ENCODE measurements around the gene MRPL44.
"Not testable (repeated sequence)": the region's sequence is repeated elsewhere in the genome, so short reads cannot be mapped to it uniquely, and the experiment has no call there.

MRPL44 gene

GRCh38 chr2:223936862-223937326 lies 20.4 kb upstream of the MRPL44 start:
- DNase-seq (ENCODE audit: low read depth in 2 of 2), result no peak

DNA sequence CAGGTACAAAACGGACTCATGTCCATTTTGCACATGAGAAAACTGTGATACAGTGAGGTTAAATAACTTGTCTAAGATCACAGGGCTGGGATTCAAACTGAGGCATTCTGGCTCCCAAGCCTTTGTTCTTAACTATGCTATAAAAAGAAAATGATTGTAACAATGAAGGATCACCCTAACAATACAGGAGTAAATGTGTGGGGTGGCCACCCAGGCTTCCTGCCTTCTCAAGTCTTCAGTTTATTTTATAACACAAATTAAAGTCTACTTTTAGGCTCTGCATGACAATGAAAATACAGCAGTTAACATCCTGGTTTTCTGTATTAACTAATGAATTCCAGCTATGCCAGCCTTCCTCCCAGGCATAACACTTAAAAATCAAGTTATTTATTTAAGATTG lies 19.7 kb upstream of the MRPL44 start:
- DNase-seq (ENCODE audit: low read depth in 2 of 2), result no peak

DNA sequence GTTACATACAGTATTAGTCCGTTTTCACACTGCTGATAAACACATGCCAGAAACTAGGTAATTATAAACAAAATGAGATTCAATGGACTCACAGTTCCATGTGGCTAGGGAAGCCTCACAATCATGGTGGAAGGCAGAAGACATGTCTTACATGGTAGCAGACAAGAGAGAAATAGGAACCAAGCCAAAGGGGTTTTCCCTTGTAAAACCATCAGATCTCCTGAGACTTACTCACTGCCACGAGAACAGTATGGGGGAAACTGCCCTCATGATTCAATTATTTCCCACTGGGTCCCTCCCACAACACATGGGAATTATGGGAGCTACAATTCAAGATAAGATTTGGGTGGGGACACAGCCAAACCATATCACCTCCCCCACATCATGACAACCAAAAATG lies 17.8 kb upstream of the MRPL44 start:
- not testable (repeated sequence) for DNase-seq (ENCODE audit: low read depth in 2 of 2)

GRCh38 chr2:223941579-223942277 lies 15.5 kb upstream of the MRPL44 start:
- DNase-seq (ENCODE audit: low read depth in 2 of 2), result peak; percentile 70 to 81

DNA sequence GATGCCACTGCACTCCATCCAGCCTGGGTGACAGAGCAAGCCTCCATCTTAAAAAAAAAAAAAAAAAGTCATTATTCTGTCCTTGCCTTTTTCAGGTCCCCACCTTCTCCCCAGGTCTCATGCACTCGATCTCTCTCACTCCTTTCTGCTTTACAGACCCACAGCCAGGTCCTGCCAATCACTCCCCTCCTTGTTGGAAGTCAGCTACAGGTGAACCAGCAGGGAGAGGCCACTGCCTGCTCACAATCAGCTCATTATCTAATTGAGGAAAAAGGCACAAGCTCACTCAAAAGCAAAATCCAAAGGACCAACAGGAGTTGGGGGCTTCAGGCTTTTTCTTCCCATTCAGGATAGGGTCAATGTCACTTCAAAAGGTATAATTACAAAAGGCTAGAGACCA lies 14.1 kb upstream of the MRPL44 start:
- DNase-seq (ENCODE audit: low read depth in 2 of 2), result no peak

- no peak for DNase-seq (ENCODE audit: low read depth in 2 of 2)
These were observed 13.7 kb upstream of the MRPL44 start for GRCh38 chr2:223943561-223944008.

- DNase-seq (ENCODE audit: low read depth in 2 of 2), result no peak
These were observed 13.0 kb upstream of the MRPL44 start for GRCh38 chr2:223944166-223944702.

DNA sequence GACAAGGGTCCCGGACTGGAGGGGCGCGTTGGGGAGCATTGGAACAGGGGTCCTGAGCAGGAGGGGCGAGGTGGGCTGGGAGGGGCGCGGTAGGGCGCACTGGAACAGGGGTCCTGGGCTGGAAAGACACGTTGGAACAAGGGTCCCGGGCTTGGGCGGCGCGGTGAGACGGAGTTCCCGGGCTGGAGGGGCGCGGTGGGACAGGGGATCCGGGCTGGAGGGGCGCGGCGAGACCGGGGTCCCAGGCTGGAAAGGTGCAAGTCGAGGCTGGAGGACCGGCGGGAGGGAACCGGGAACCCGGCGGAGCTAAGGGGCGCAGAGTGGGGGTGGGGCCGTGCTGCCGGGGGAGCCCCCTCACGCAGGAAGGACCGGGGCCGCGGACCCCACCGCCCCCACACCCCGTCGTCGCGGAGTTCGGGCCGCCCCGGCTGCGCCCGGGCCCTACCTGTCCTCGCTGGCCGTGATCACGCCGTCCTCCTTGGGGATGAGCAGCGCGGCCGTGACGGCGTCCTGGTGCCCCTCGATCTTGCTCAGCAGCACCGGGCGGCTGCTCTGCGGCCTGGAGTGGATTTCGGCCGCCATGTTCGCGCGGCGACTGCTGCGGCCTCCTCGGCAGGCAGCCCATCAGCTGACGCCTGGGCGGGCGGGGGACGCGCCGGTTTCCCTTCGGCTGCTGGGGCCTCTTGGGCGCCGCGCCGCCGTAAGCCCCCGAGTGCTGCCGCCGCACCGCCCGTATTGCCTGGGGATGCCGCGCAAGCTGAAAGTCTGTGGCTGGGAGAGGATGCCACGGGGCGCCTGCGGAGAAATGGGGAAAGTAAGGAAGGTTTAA lies 12.3 kb upstream of the MRPL44 start, which contains the start of gene WDFY1:
WDFY1 (minus strand) TSS at position 633 of the 829 bp plus-strand sequence; CDS start at position 582, 51 bp downstream.
- DNase-seq (ENCODE audit: low read depth in 2 of 2), result peak; percentile 64 to 80

GRCh38 chr2:223945755-223946154 lies 11.5 kb upstream of the MRPL44 start:
- no peak for DNase-seq (ENCODE audit: low read depth in 2 of 2)

DNA sequence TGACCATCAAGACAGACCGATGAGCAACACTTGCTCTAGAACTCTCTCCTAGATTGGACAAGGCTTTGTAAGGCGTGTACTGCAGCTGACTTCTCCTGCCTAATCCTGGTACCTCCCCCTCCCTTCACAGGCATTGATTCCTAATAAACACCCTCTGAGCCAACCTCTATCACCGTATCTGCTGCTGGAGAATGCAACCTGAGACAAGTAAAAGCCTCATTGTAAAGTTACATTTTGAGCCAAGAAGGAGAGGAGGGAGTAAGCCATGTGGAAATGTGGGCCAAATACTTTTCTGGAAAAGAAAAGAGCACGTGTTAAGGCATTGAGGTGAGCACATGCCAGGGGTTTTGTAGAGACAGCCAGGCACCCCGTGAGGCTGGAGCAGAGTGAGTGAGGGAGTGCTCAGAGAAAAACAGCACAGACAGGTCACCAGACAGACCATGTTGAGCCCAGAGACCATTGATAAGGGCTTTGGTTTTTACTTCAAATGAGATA lies 9.5 kb upstream of the MRPL44 start:
- no peak for DNase-seq (ENCODE audit: low read depth in 2 of 2)

GRCh38 chr2:223949241-223949840 lies 7.9 kb upstream of the MRPL44 start:
- no peak for DNase-seq (ENCODE audit: low read depth in 2 of 2)

GRCh38 chr2:223950448-223951347 lies 6.6 kb upstream of the MRPL44 start:
- no peak for DNase-seq (ENCODE audit: low read depth in 2 of 2)

GRCh38 chr2:223952280-223952968 lies 4.8 kb upstream of the MRPL44 start:
- DNase-seq (ENCODE audit: low read depth in 2 of 2), result no peak

DNA sequence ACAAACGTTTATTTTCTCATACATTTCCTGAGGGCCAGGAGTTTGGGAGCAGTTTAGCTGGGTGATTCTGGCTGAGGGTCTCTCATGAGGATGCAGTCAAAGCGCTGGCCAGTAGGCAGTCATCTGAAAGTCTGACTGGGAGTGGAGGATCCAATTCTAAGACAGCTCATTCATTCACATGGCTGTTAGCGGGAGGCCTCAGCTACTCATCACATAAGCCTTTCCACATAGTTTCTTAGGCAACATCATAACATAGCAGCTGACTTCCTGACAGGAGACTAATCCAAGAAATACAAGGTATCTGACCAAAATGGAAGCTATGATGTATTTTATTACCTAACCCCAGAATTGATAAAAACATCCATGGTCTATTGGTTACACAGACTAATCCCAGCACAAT lies 2.9 kb upstream of the MRPL44 start:
- no peak for DNase-seq (ENCODE audit: low read depth in 2 of 2)

DNA sequence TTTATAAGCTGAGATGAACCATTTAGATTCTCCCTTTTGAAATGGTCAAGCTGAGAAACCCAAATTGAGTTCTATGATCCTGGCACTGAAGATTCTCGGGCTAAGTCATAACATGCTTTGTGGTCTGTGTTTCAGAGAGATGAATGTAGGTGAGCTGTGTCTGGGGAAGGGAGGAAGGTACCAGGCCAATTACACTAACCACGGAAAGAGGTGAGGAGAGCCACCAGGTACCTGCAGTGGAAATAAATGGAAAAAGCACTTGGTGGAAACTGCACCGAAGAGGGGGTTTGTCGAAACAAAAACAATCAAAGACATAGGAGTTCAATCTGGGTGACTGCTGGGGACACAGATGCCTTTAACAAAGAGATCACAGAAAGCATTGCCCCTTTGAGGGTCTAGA lies 963 bp upstream of the MRPL44 start:
- no peak for DNase-seq (ENCODE audit: low read depth in 2 of 2)

- no peak for DNase-seq (ENCODE audit: low read depth in 2 of 2)
These were observed 2.4 kb downstream of the MRPL44 start for GRCh38 chr2:223959688-223960087.

DNA sequence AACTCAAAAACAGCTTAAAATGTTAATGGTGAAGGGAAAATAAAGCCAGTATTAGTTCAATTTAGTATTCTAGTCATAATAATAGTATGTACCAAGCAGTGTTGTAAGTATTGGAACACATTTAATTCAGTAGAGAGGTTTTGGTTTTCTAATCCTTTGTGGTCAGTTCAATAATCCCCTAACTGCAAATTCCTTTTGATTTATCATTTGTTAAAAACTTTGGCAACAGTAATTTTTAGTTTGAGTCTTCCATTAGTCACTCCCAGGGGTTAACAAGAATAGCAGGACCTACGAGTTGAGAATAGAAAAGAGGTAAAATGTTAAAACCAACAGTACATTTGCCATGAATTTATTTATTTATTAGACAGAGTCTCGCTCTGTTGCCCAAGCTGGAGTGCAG lies 10.7 kb downstream of the MRPL44 start:
- DNase-seq (ENCODE audit: low read depth in 2 of 2), result no peak

GRCh38 chr2:223969315-223969714 lies 12.1 kb downstream of the MRPL44 start:
- DNase-seq (ENCODE audit: low read depth in 2 of 2), result no peak

DNA sequence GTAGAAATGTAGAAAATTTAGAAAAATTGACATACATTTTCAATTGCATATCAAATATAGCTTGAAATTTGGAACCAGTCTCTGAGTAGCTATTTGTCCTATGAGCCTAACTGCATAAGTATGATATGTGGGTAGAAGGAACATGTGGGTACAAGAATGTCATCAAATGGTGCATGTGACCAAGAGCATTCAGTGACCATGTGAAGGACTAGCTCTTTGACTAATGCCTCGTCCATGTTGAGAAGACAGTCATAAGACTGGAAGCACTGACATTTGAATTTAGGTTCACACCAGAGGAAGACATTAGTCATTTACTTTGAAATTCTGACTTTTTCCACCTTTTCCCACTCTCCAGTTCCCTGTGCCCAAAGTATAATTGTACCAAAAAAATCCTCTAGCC lies 12.6 kb downstream of the MRPL44 start:
- no peak for DNase-seq (ENCODE audit: low read depth in 2 of 2)

Measured in stimulated activated CD4-positive, alpha-beta T cell treated with anti-CD3 and anti-CD28 coated beads, Interleukin-15, amount 100 ng/mL, for 48 hours (primary cell).